IPS DF 6.9 (cell line): Measurements from ENCODE around the gene DUSP23.

ENCODE experiments used
- DNase-seq: peaks from one replicate; pipeline ENCODE4 v3.0.0-alpha.2; 2013; ENCODE audit warnings: low read depth, low spot score
- H3K27ac ChIP-seq: one replicate; pipeline ENCODE4 v1.5.1; 2013; ENCODE audit warnings: low read length, control low read depth
- H3K27me3 ChIP-seq: 2 replicates; pipeline ENCODE4 v1.6.1; 2013; ENCODE audit warnings: mild to moderate bottlenecking, low read length; ENCODE audit not compliant: control insufficient read depth, insufficient read depth
- H3K36me3 ChIP-seq: 2 replicates; pipeline ENCODE4 v1.6.1; 2013; ENCODE audit warnings: low read length; ENCODE audit not compliant: control insufficient read depth, insufficient read depth
- H3K4me1 ChIP-seq: 2 replicates; pipeline ENCODE4 v1.6.1; 2013; ENCODE audit warnings: low read length; ENCODE audit not compliant: control insufficient read depth, insufficient read depth
- H3K4me3 ChIP-seq: 2 replicates; pipeline ENCODE4 v1.5.1; 2013; ENCODE audit warnings: mild to moderate bottlenecking, low read length
- H3K9me3 ChIP-seq: 2 replicates; pipeline ENCODE4 v1.6.1; 2013; ENCODE audit warnings: low read length, inconsistent platforms; ENCODE audit not compliant: control insufficient read depth, insufficient read depth
- WGBS: extraction: QIAGEN DNeasy Blood & Tissue Kit; methylation state at CpG from one replicate; pipeline ENCODE4 v1.1.7; 2013; ENCODE audit warnings: mixed read lengths, missing lambda C conversion rate; ENCODE audit not compliant: insufficient read length, insufficient coverage; 5-methylcytosine and 5-hydroxymethylcytosine counted together

DUSP23 gene

DNA sequence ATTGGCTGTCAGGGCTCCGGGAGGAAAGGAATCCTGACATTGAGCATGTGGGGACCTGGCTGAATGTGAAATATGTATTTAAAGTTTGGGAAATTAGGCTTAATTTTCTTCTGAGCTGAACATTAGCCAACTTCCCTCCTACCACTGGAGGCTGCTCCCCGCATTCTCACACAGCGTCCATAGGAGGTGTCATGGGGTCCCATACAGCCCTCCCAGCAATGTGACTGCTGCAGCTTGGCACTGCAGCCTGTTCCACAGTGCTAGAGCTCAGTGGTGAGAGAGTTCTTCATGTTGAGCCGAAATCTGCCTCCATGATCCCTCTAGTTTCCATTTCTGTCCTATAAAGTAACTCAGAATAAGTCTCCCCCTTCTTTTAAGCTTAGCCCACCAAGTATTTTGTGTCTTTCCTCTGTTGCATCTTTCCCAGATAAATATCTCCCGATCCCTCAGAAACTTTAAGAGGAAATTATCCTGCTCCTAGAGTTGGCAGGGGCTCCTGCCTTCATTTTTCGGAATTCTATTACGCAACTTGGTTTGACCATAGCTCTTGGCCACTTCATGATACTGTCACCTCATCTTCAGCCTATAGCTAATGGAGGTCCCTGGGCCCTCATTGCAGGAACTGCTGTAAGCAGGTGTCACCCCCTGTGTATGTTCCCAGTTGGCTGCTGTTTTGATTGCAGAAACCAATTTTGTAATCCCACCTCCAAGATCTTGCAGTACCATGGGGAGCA is 23.4 kb downstream of the DUSP23 start:
- Histone ChIP-seq H3K36me3 (no peaks in the 10 kb centered on the region), H3K27me3 (no peaks in the 10 kb centered on the region), H3K27ac (no peak overlapping the region), H3K9me3 (no peaks in the 10 kb centered on the region), H3K4me3 (no peak overlapping the region), H3K4me1 (no peaks in the 10 kb centered on the region)
- no peak for DNase-seq
- no CpG with 5 or more reads among the region's 7 CpGs for WGBS

DNA sequence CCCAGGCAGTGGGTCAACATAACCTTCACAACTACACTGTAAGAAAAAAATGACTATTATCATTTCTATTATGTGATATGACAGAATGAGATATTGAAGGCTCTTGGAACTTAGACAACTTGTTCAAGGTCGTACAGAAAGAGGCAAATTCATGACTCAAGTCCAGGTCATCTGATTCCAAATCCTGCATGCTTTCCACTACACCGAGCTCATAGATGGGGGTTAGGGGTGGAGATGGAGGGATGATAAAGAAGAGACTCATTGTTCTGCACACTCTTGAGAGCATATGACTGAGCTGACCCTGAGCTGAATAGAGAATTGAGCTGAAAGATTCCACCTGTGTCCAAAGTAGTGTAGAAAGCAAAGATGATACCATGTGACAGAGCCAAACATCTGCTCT is 24.2 kb downstream of the DUSP23 start:
- no peak overlapping the region for H3K27ac ChIP-seq
- H3K36me3 ChIP-seq = no peaks in the 10 kb centered on the region
- H3K27me3 ChIP-seq = no peaks in the 10 kb centered on the region
- no peak overlapping the region for H3K4me3 ChIP-seq
- H3K4me1 ChIP-seq = no peaks in the 10 kb centered on the region
- DNase-seq = no peak
- no CpG with 5 or more reads among the region's 2 CpGs for WGBS
- H3K9me3 ChIP-seq = no peaks in the 10 kb centered on the region

DNA sequence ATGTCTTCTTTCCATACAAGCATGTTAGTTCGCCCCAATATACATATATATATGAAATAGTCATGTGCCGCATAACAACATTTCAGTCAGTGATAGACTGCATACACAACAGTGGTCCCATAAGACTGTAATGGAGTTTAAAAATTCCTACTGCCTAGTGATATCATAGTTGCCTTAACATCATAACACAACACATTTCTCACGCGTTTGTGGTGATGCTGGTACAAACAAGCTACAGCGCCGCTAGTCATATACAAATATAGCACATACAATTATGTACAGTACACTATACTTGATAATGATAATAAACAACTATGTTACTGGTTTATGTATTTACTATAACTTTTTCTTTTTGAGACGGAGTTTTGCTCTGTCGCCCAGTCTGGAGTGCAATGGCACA is 35.2 kb downstream of the DUSP23 start:
- no peaks in the 10 kb centered on the region for H3K9me3 ChIP-seq
- H3K27ac ChIP-seq = no peak overlapping the region
- no peak for DNase-seq
- H3K4me3 ChIP-seq = no peak overlapping the region
- WGBS = no CpG with 5 or more reads among the region's 8 CpGs
- no peaks in the 10 kb centered on the region for H3K27me3 ChIP-seq
- no peaks in the 10 kb centered on the region for H3K36me3 ChIP-seq
- H3K4me1 ChIP-seq = no peaks in the 10 kb centered on the region

DNA sequence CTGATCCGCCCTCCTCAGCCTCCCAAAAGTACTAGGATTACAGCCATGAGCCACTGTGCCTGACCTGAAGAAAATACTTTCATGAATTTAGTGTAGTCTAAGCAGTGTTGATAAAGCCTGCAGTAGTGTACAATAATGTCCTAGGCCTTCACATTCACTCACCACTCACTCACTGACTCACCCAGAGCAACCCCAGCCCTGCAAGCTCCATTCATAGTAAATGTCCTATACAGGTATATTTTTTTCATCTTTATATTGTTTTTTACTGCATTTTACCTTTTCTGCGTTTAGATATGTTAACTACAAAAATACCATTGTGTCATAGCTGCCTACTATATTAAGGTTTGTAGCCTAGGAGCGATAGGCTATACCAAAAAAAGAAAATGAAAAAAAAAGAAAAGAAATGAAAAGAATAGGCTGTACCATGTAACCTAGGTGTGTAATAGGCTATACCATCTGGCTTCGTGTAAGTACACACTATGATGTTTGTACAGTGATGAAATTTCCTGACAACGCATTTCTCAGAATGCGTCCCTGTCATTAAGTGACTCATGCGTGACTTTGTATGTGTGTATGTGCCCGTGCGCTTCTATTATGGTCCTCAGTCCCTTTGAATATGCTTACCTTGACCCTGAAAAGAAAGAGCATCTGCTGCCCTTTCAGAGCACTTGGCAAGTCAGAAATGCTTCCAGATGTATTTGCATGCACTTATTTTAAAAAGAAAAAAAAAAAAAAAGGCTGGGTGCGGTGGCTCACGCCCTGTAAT is 36.7 kb downstream of the DUSP23 start:
- WGBS = no CpG with 5 or more reads among the region's 11 CpGs
- DNase-seq = no peak
- Histone ChIP-seq H3K36me3 (no peaks in the 10 kb centered on the region), H3K27me3 (no peaks in the 10 kb centered on the region), H3K4me1 (no peaks in the 10 kb centered on the region), H3K9me3 (no peaks in the 10 kb centered on the region), H3K4me3 (no peak overlapping the region), H3K27ac (no peak overlapping the region)

DNA sequence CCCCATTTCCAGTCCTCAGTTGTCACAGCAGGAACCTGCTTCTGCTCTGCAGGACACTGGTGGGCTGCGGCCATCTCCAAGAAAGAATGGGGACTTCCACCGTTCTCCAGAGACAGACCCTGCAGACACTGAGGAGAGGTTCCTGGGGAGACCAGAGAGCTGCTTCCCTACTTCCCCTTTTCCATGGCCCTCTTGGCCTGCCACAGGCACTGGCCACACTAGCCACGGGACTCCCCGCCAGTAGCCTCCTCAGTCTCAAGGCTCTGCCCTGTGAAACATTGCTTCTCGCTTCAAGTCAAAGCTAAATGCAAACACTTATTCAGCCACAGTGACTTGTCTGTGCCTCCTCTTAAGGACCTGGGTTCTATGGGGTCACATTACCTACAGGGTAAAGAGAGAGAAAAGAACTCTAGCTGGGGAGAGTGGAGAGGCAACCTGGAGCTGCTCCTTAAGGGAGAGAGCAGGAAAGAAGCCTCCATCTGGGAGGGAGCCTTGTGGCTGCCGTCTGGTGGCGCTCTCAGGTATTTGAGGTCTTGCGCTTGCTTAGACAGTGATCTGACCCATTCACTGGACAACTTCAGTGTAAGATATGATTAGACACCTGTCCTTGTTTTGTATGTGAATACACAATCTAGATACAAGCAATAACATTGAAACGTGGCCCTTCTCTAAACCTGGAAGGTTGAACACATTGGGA is 40.6 kb downstream of the DUSP23 start:
- Histone ChIP-seq H3K36me3 (no peaks in the 10 kb centered on the region), H3K9me3 (no peaks in the 10 kb centered on the region), H3K4me1 (no peaks in the 10 kb centered on the region), H3K27me3 (no peaks in the 10 kb centered on the region), H3K4me3 (no peak overlapping the region), H3K27ac (no peak overlapping the region)
- no CpG with 5 or more reads among the region's 9 CpGs for WGBS
- DNase-seq = no peak

DNA sequence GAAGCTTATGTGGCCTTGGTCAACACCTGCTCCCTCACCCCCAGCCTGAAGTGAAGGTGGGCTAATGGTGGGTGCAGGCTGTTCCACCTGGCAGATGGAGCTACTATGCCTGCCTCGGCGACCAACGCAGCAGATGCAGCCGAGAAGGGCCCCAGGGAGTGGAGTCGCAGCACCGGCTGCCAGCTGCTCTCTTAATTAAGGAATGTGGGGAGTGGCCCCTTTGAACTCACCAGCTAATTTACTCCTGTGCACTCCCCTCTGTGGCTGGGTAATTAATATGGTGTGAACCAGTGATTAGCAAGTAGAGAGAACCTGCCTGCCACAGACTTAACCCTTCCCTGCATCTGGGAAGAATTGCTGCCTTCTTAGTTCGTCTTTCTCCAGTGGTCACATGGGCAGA is 42.6 kb downstream of the DUSP23 start:
- no peaks in the 10 kb centered on the region for H3K27me3 ChIP-seq
- no peak for DNase-seq
- WGBS = no CpG with 5 or more reads among the region's 7 CpGs

DNA sequence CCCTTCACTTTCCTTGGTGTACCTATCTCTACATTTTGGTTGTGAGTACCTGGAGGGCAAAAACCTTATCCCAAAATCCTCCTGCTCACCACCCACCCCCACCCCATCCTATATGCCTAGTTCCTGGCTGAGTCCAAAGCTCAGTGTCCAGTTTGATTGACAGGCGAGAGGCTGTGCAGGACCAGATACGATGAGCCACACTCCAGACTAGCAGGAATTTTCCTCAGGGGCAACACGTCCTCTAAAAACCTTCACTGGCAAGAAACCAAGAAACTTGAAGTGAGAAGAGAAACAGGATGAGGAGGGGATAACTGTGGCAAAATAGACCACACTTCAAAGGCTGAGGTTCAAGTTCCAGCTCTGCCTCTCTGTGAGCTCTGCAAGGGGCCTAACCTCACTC is 44.8 kb downstream of the DUSP23 start:
- no peak overlapping the region for H3K4me3 ChIP-seq
- H3K27ac ChIP-seq = no peak overlapping the region
- WGBS = no CpG with 5 or more reads among the region's 3 CpGs
- H3K9me3 ChIP-seq = no peaks in the 10 kb centered on the region
- H3K36me3 ChIP-seq = no peaks in the 10 kb centered on the region
- H3K27me3 ChIP-seq = no peaks in the 10 kb centered on the region
- no peaks in the 10 kb centered on the region for H3K4me1 ChIP-seq
- DNase-seq = no peak

More for the DNA sequence above, 42.6 kb downstream of the DUSP23 start:
- H3K9me3 ChIP-seq = no peaks in the 10 kb centered on the region
- H3K27ac ChIP-seq = no peak overlapping the region
- no peaks in the 10 kb centered on the region for H3K36me3 ChIP-seq
- no peak overlapping the region for H3K4me3 ChIP-seq
- no peaks in the 10 kb centered on the region for H3K4me1 ChIP-seq

DNA sequence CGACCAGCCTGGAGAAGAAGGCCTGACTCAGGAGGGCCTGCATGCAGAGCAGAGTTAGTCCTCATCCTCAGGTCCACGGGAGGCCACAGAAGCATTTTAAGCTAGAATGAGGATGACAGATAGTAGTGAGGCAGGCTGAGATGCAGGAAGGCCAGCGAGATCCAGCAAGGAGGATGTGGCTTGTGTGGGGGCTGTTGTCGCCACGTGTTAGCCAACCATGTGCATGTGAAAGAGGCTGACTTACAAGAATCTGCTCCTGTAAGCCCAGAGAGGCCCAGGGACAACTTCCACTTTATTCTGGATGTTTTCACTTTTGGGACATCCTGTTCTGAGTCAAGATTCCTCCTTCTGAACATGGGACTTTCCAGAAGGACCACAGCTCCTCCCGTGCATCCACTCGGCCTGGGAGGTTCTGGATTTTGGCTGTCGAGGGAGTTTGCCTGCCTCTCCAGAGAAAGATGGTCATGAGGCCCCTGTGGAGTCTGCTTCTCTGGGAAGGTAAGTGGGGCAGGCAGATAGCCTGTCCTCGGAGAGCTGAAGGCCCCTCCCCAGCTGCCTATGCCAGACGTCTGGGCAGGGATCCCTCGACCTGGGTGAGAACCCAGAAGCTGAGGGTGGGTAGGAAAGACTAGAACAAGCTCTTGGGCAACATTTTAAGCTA is 45.8 kb downstream of the DUSP23 start, which contains the start of gene SLAMF8:
Gene SLAMF8, plus strand, starts transcription at position 433 of the 661 bp plus-strand sequence. Its CDS starts 26 bp downstream, at position 459.
- Histone ChIP-seq H3K27me3 (no peaks in the 10 kb centered on the region), H3K9me3 (no peaks in the 10 kb centered on the region), H3K27ac (no peak within 1 kb of the TSS), H3K4me3 (no peak within 1 kb of the TSS), H3K36me3 (no peaks in the 10 kb centered on the region), H3K4me1 (no peaks in the 10 kb centered on the region)
- WGBS = no CpG with 5 or more reads among the region's 11 CpGs
- no peak for DNase-seq

DNA sequence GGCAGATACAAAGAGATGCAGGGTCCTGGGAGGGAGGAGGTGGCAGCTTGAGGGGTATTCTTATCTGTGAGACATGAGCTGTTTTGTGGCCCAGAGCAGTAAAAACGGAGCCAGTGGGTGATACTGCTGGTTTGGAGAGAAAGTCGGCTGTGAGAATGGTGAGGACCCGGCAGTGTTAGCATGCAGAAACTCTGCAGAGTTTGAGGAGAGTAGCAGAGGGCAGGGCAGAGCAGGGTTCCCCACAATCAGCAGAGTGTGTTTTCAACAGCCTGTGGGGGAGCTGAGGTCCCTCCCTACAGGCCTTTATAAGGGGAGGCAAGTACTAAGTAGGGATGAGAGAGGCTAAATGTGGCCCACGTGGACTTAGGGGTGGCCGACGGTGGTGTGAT is 46.3 kb downstream of the DUSP23 start:
- Histone ChIP-seq H3K4me3 (no peak overlapping the region), H3K27me3 (no peaks in the 10 kb centered on the region), H3K27ac (no peak overlapping the region), H3K4me1 (no peaks in the 10 kb centered on the region), H3K36me3 (no peaks in the 10 kb centered on the region), H3K9me3 (no peaks in the 10 kb centered on the region)
- WGBS = no CpG with 5 or more reads among the region's 6 CpGs
- no peak for DNase-seq

DNA sequence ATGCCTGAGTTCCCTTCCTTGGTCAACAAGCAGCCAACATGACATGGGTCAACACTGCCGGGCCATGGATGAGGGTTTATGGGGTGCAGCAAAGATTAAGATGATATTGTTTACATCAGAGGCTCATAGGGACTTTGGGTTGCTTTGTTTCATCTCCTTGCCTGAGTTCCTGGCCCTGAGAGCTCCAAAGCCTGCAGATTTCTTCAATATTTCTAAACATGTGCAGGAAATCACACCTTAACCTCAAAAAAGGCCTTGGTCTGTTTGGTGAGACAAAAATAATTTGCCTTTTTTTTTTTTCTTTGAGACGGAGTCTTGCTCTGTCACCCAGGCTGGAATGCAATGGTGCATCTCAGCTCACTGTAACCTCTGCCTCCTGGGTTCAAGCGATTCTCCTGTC is 46.8 kb downstream of the DUSP23 start:
- no peaks in the 10 kb centered on the region for H3K4me1 ChIP-seq
- DNase-seq = no peak
- H3K36me3 ChIP-seq = no peaks in the 10 kb centered on the region
- H3K27me3 ChIP-seq = no peaks in the 10 kb centered on the region
- H3K4me3 ChIP-seq = no peak overlapping the region
- H3K27ac ChIP-seq = no peak overlapping the region
- H3K9me3 ChIP-seq = no peaks in the 10 kb centered on the region
- WGBS = no CpG with 5 or more reads among the region's 3 CpGs
